HG02610 (cell line): ENCODE data around the gene RAB3GAP2.
"Not testable (repeated sequence)": the region's sequence is repeated elsewhere in the genome, so short reads cannot be mapped to it uniquely, and the experiment has no call there.

Source experiments
- ATAC-seq: cut with Tn5 transposase; IDR thresholded peaks from one replicate; pipeline ENCODE4 v1.9.1; 2021; ENCODE audit warnings: mild to moderate bottlenecking, moderate library complexity; ENCODE audit not compliant: unreplicated experiment

The RAB3GAP2 gene

DNA sequence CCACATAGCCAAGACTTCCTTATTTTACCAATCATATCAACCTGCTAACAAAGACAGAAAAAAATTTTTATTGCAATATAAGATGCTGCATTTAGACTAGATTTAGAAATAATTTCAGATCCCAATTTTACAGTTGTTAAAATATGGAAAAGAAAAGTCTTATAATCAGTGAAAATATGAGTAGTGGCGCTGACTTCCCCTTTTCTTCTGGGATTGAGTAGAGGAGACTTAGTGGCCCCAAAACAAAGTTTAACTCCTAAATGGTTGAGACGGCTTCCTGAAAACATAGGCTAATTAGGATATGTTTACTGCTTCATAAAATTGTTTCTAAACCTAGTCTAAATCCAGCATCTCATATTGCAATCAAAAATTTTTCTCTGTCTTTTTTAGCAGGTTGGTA, 68.4 kb downstream of the RAB3GAP2 start:
- no peak for ATAC-seq

DNA sequence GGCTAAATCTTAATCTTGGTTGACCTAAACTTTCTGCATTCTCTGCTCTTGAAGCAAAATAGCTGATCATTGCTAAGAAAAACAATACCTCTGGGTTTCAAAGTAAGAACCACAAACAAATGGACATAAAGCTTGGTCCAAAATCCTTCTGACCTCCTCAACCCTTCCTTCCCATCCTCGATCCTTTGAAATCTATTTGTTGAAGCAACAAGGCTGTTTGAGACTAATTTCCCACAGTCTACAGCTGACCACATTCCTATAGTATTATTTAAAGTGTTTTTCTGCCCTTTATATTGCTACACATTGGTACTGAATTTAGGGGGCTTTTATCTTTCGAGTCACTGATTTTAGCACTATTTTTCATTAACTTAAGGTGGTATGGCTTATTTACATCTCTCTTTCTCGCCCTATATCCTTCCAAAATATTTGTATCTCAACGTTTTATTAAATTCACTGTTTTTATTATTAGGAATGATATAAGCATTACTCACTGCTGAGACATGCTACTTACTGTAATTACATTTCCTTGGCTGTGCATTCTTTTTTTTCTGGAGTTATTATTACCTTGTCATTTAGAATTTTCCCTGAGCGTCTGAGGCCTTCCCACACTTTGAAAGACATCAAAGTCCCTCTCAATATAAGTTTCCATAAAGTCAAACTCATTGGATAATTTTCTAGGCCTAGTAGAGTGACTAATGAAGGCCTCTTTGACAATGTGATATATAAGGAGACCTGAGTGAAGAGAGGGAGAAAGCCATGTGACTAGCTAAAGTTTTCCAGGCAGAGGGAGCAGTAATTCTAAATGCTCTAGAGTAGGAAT, 73.9 kb downstream of the RAB3GAP2 start:
- no peak for ATAC-seq

GRCh38 chr1:220195701-220196100, 76.6 kb downstream of the RAB3GAP2 start:
- no peak for ATAC-seq

DNA sequence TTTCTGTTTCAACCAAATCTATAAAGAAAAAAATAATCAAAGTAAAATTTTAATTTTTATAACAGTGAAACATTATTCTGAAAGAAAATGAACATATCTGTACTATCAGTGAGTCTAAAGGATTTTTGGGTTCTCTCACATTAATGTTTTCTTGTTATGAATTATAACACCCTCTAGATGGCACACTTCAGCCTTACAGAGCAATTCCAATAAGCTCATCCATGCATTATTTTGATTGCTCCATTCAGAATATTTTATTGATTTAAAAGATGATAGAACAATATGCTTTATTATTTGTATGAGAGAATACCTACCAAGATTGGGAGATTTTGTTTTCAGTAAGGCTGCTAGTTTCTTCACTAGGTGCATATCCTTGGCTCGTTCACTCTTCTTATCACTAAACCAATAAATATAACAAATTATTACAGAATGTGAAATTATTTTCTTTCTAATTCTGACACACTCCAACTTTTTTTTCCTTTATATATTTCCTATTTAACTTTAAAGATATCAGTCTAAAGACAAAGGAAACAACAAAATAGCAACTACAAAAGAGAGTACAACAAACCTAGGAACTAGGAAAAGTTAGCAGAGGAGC, 82.4 kb downstream of the RAB3GAP2 start:
- ATAC-seq, result no peak

GRCh38 chr1:220188538-220188937, 83.7 kb downstream of the RAB3GAP2 start:
- no peak for ATAC-seq

DNA sequence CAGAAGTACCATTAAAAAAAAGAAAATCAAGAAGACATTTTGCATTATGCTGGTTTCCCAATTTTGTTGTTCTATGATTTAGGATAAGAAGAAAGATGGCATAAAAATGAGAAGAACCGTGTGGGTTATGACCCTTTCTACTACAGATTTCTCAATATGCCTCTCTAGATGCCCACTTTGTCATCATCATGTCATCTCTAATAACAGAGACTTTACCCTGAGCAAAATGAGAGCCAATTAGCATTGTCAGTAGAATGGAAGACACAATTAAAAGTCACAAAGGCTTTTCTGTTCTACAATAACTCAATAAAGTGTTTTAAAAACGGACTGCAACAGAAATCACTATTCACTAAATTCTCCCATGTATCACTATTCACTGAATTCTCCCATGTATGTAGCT, 85.5 kb downstream of the RAB3GAP2 start:
- no peak for ATAC-seq

GRCh38 chr1:220184506-220184905, 87.7 kb downstream of the RAB3GAP2 start:
- ATAC-seq, result no peak

DNA sequence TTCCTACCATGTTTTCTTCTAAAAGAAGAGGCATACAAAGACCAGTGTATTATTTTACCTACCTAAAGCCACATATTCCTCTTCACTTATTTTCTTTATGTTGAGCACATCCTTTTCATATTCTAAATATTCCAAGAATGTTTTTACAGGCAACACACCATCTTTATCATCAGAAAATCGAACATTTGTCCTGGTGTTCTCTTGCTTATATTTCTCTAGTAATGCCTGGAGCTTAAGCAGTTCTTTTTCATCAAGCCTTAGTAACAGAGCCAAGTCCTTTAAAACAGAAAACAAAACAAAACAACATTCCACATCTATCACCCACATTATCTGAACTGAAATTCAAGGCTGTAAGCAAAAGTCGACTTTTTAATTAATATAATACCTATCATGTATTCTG, 89.6 kb downstream of the RAB3GAP2 start:
- no peak for ATAC-seq

DNA sequence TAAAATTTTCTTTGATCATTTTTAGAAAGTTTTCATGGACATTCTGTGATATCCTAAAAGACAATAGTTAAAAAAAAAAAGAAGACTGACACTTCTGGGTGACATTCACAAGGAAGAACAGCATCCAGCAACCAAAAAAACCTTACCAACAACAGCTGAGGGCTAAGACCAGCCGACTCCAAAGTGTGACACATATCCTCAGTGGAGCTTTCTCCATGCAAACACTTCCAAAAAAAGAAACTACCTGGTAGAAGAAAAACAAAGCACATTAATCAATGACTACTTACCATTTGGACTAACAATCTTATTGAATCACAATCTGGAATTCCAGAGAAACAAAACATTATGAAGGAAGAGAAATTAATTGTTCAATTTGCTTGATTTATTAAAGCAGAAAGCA, 90.1 kb downstream of the RAB3GAP2 start:
- ATAC-seq, result no peak

GRCh38 chr1:220176540-220176939, 95.7 kb downstream of the RAB3GAP2 start:
- no peak for ATAC-seq

GRCh38 chr1:220170836-220171526, 101.3 kb downstream of the RAB3GAP2 start:
- no peak for ATAC-seq

- not testable (repeated sequence) for ATAC-seq
These were observed 102.4 kb downstream of the RAB3GAP2 start for GRCh38 chr1:220169887-220170286.

- ATAC-seq, result no peak
These were observed 105.4 kb downstream of the RAB3GAP2 start for GRCh38 chr1:220166853-220167252.

DNA sequence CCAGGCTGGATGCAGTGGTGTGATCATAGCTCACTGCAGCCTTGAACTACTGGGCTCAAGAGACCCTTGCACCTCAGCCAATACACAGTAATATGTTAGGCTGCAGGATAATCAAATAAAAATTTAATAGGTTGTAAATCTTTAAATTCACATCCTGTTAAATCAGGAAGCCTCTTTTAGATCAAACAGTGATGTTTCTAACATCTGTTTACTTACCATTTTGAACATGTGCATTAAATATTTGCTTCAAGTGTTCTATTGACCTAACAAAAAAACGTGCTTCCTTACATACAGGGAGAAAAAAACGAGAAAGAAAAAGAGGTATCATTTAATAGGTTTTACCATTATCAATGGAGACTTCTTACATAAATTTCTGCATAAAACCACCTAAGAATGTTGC, 107.7 kb downstream of the RAB3GAP2 start:
- ATAC-seq, result no peak

GRCh38 chr1:220164116-220164515, 108.1 kb downstream of the RAB3GAP2 start:
- ATAC-seq, result no peak

DNA sequence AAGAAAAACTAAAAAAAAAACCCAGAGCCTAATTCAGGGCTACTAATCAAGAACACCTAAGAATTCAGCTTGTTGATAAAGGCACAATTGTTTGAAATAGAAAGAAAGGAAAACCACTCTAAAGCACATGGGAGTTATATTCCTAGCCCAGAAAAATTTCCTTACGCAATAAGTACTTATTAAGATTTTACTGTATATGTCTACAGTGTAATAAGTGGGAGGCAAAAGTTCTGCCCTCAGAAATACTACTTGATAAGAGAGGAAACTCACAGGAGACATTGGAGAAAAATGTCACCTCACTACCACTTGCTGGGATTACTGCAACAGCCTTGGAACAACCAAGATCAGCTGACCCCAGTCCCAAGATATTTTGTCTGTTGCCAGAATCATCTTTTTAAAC, 112.2 kb downstream of the RAB3GAP2 start:
- no peak for ATAC-seq

DNA sequence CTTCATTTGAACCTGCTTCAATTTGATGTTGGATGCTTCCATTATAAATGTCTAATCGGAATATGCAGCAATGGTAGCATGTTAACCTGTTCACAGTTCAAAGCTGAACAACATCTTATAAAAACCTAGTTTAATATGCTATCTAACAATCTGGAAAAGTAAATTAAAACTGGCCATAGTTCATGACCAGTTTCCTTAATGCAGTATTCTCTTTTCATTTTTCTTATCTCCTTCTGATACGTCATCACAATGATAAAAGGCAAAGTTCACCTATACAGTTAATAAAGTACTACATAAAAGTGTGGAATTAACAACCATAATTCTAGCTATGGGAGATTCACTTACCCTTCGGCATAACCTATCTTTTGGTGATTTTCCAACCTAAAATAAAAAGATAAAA, 113.2 kb downstream of the RAB3GAP2 start:
- no peak for ATAC-seq

GRCh38 chr1:220158530-220158929, 113.7 kb downstream of the RAB3GAP2 start:
- not testable (repeated sequence) for ATAC-seq

- no peak for ATAC-seq
These were observed 114.5 kb downstream of the RAB3GAP2 start for GRCh38 chr1:220157738-220158137.

DNA sequence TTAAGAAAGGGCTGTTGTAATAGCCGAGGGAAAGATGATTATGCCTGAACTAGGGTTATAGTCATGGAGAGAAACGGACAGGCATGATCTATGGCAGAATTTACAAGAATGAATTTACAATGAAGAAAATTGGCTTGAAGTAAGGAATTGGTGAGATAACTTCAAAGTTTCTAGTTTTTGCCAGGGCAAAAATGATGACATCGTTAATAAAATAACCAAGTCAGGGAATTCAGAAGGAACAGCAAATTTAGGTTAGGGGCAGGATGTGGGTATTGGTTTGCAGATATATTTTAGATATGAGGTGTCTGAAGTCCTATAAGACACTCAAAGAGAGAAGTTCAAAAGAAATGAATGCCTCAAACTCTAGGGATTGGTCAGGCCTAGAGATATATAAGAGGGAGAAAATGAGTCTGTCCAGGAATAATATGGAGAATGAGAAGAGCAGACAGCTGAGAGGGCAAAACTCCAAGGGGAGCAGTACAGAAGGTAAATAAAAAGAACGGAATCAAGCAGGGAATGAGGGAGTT, 115.6 kb downstream of the RAB3GAP2 start:
- no peak for ATAC-seq

- ATAC-seq, result no peak
These were observed 119.1 kb downstream of the RAB3GAP2 start for GRCh38 chr1:220153147-220153546.

- no peak for ATAC-seq
These were observed 120.8 kb downstream of the RAB3GAP2 start for GRCh38 chr1:220151454-220151853.
